Right kidney (tissue), 9 donors: ENCODE data around the gene PRPF40B.
"Not testable (repeated sequence)": the region's sequence is repeated elsewhere in the genome, so short reads cannot be mapped to it uniquely, and the experiment has no call there.

ENCODE experiments used
- DNase-seq: peaks from one replicate; pipeline ENCODE4 v3.0.0-alpha.2; 2016
- long read RNA-seq, 8 donors: transcript quantifications; one replicate each; lab custom pipeline, GENCODE V29; 2026

Gene PRPF40B
- long read RNA-seq, donor 1, partial matches to known transcripts, result 5 of 7 reads
- long read RNA-seq, donor 1, other reads (novel, unspliced or antisense), result 0 of 7 reads
- long read RNA-seq, donor 2, partial matches to known transcripts, result 6 of 6 reads
- long read RNA-seq, donor 2, other reads (novel, unspliced or antisense), result 0 of 6 reads
- long read RNA-seq, donor 3, partial matches to known transcripts, result 7 of 7 reads
- long read RNA-seq, donor 3, other reads (novel, unspliced or antisense), result 0 of 7 reads
- long read RNA-seq, donor 4, partial matches to known transcripts, result 21 of 22 reads
- long read RNA-seq, donor 4, other reads (novel, unspliced or antisense), result 0 of 22 reads
- long read RNA-seq, donor 5, partial matches to known transcripts, result 0 of 1 reads
- long read RNA-seq, donor 5, other reads (novel, unspliced or antisense), result 0 of 1 reads
- long read RNA-seq, donor 6, partial matches to known transcripts, result 16 of 17 reads
- long read RNA-seq, donor 6, other reads (novel, unspliced or antisense), result 0 of 17 reads
- long read RNA-seq, donor 7, partial matches to known transcripts, result 34 of 36 reads
- long read RNA-seq, donor 7, other reads (novel, unspliced or antisense), result 0 of 36 reads
- long read RNA-seq, donor 8, partial matches to known transcripts, result 8 of 8 reads
- long read RNA-seq, donor 8, other reads (novel, unspliced or antisense), result 0 of 8 reads

GRCh38 chr12:49623142-49623904, at the start of gene PRPF40B:
Gene PRPF40B, plus strand, starts transcription at chr12:49623561. Its CDS starts 30 bp downstream, at chr12:49623591.
- peak; percentile 81 for DNase-seq

DNA sequence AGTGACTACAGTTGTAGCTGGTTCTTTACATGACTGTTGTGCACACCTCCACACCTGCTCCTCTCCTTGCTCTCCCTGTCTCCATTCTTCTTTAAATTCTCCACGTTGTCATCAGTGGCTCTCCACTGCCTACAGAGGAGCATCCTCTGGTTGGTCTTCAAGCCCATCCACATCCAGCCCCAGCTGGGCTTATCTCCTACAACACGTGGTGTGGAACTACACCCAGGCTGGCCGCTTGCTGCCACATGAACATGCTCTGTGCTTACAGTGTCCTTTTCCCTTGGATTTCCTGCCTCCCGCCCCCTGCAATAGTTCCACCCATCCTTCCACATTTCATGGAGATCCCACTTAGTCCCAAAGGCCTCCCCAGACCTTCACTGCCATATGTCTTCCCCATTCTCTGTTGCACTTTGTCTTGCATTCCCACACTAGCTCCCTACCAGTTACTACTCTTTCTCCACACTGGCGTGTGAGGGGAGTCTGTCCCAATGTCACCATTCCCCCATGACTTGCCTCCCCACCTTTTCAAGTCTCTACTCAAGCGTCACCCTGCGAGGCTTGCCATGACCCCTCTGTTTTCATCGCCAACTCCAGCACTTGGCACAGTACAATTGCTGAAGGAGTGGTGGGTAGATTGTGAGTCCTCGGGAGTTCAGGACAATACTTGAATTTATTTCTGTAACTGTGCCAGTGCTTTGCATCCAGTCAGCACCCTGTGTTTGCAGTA, 45.6 kb upstream of the PRPF40B start:
- no peak for DNase-seq

DNA sequence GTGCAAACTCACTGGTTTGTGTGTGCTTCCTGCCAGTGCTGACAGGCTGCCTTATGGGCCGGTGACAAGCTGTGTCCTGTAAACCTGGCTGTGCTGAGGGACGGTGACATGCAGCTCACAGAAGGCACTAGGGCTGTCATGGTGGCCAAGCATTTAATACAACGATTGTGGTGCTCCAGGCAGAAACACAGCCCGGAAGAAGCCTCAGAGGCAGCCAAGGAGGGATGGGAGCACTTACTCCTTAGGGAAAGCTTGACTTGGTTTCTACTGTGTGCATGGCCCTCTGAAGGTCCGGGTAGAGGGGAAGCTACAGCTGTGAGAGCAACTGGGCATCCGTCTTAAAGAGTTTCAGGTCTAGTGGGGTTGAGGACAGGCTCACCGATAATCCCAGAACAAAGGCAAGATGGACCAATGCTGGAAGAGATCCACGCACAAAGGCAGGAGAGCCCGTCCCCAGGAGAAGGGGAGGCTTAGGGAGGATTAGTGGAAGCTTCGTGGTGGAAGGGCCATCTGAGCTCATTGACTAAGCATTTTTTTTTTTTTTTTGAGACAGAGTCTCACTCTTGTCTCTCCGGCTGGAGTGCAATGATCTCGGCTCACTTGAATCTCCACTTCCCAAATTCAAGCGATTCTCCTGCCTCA, 44.8 kb upstream of the PRPF40B start:
- no peak for DNase-seq

DNA sequence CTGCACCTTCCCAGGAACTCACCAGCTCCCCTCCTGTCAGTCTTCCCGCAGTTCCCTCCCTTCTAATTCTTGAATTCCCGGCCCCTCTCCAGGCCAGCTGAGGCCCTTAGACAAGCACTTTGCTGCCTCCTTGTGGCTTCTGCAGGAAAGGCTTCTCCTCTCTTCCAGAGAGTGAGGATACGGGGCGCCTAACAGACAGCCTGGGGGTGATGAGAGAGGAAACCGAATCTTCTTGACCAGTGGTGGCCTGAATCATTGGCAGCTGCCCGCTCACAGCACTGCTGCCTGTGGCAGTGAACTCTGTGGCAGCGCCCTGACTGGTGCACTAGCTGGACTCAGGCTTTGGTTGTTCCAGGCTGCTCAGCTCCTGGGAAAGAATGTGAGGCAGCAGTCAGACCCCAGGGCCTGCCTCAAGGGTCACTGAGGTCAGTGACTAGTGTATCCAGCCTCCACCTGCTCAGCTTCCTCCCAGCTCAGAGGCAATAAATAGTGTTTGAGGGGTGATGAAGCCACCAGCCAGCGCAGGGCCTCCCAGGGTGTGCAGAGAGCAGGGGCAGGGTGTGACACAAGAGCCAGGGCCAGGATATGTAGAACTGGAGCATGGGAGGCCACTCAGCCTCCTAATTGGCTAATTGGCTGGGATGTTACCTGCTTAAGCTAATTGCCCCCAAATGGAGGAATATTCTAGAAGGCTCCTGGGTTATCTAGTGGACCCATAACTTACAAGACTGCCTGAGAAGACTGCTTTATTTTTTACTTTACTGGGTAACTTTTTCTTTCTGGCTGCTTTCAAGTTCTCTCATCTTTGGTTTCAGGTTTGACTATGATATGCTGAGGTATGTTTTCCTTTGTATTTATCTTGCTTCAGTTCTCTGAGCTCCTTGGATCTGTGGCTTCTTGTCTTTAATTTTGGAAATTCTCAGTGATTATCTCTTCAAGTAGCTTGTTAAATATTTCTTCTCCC, 42.5 kb upstream of the PRPF40B start:
- peak; percentile 79 for DNase-seq

DNA sequence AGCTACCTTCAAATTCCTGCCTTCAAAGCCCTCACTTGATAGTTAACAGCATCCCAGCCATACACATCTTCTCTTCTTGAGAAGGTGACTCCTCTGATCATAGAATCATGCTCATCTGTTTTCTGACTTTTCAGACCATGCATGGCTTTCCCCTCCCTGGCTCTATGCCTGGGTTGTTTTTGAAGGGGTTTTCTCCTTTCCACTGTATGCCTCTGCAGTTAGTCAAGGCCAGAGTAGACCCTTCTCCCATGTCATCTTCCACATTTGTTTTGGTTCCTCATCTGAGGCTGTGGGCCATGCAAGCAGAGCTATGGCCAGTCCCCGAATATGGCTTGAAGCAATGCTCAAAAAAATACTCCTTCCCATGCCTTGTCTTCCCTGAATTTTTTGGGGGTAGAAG, 41.2 kb upstream of the PRPF40B start:
- DNase-seq, result no peak

- DNase-seq, result no peak
These were observed 40.5 kb upstream of the PRPF40B start for GRCh38 chr12:49582850-49583249.

DNA sequence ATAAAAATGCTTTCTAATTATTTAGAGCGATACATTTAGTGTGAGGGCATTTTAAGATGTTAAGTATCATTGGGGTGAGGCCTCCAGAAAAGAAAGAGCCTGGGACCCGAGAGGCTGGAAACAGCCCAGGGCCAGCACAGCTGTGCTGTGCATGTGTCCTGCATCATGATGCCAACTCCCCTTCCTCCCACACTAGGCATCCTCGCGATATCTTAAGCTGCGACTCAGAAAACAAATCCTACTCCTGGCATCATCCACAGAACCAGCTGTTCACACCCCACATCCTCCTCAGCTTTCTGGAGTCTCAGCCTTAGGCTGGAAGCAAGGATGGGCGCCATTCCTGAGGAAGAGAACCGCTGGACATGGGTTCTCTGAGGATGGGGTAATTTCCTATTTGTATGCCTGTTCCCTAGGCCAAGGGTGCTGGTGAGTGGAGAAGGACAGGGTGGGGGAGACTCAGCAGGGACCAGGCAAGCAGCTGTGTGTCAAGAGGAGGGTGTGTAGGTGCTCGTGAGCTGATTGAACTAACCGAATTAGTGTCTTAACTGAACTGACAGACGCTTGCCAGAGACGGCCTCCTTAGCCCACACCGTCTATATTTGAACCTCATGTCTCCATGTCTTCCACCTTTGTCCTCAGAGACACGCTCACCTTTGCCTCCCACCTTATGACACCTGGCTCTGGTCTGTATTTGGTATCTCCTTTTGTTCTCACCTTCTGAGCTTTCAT, 39.8 kb upstream of the PRPF40B start:
- no peak for DNase-seq

DNA sequence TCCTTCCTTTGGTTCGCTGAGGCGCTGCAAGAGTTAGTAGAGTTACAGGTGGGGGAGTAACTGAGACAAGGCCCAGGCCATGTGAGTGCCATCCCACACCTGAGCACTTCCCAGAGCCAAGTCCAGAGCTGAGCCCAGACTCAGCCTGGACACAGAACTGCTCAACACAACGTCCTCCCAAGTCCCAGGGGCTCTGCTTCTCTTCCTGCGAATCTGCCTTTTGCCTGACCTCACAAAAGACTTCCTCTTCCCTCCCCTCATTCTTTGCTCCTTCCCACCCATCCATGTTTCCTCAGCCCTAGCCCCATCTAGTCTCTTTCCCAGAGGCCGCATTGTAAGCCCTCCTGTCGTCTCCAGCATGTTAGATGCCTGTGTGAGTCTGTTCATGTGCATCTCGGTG, 38.8 kb upstream of the PRPF40B start:
- DNase-seq, result no peak

- no peak for DNase-seq
These were observed 37.6 kb upstream of the PRPF40B start for GRCh38 chr12:49585477-49586459.

GRCh38 chr12:49587174-49587908, 36.0 kb upstream of the PRPF40B start:
- no peak for DNase-seq

DNA sequence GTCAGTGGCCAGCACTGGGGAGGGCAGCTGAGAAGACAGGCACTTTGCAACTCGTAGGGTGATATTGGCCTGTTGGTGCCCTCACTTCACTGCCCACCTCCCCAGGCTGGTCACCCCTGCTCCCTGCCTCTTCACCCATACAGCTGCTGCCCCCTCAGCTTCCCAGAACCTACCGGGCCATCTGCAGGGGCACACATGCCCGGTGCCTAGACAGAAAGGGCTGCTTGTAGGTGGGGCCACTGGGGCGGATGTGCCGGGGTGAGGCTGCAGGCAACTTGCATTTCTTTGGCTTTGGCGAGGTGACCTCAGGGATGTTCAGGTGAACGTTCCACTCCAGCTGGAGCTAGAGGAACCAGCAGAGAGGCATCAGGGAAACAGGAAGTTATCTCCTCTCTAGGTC, 35.1 kb upstream of the PRPF40B start:
- DNase-seq, result no peak

DNA sequence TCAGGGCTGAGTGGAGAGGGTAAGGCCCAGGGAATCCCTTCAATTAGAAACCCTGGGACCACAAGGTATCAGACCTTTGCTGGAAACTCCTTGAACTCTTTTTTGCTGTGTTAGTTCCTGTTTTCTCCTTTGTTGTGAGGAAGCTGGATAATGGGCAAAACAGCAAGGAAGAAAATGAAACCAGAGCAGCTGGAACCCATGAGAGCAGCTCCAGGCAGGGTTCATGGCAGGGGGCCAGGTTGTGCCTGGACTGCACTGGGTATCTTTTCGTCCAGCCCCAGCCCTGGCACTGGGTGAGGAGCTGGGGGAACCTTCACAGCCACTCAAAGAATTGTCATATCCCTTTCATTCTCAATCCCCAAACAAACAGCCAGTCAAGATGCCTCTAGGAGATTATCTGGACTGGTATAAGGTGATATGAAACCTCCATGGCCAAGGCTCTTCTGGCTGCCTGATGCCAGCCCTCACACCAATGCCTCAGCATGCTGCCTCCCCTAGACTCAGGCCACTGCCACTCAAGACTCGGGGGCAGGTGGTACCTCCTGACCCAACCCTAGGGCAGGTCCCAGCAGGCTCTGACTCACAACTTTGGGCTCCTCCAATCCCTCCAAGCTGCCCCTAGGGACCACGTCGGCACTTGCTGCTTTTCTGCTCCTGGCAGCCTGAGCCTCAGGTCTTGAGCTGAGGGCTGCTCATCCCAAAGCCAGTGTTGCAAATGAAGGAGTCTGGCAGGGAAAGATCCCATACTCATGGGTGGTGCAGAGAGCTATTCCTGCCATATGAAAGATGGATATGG, 34.4 kb upstream of the PRPF40B start:
- DNase-seq, result no peak

DNA sequence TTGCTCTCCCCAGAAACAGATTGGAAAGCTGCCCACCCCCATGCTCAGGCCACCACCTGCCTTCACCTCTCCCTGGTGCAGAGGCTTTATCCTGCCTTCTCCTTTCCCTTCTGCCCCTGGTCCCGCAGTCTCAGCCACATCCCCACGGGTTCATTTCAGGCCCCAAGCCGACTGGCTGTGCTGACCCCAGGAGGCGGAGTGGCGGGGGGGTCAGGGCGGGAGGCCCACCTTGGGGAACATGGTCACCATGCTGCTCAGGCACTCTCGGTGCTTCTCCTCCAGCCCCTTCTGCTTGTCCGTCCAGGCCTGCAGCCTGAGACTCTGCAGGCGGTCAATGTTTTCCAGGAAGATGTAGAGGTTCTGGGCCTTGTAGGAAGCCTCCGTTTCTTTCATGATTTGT, 24.8 kb upstream of the PRPF40B start:
- DNase-seq, result no peak

DNA sequence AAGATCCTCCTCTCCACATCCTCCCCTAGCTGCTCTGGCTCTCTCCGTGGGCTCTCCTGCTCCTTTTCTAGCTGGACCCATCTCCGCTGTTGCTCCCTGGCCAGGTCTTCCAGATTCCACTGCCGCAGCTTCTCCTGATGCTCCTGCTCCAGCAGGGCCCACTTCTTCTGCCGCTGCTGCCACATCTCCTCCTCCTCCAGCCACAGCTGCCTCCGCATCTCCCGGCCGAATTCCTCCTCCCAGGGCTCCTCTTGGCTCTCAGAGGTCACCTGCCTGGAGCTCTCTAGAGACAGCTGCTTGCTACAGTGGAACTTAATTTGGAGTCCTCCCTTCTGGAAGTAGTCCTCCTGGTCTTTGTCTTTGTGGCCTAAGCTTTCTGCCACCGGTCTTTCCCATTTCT, 23.4 kb upstream of the PRPF40B start:
- no peak for DNase-seq

DNA sequence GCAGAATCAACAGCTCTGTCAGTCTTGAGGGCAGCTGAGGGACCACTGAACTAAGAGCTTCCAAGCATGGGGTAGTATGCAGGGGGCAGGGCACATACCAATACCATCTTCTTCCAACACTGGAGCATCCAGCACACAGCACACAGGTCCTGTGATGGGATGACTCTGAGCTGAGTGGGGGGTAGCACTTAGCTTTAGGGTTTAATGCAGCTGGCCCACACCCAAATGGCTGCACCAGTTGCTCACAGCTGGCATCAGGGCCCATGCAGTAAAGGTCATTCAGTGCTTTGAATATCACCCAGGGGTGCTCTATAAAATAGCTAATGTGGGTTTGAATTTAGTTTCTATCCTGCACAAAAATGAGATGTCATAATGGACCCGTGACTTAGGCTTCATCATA, 19.6 kb upstream of the PRPF40B start:
- no peak for DNase-seq

GRCh38 chr12:49604856-49605255, 18.5 kb upstream of the PRPF40B start:
- DNase-seq, result no peak

GRCh38 chr12:49605539-49605938, 17.8 kb upstream of the PRPF40B start, which contains the start of gene FAM186B:
Gene FAM186B, minus strand, starts transcription at chr12:49605639. Its CDS starts 162 bp downstream, at chr12:49605477.
- DNase-seq, result not testable (repeated sequence)
